K562 (cell line): Measurements from ENCODE around the gene DBH. TPM values are rescaled to one million over a fixed set of nuclear protein-coding genes. Genes with fewer than 3 reads are reported as not detected.
"Not testable (repeated sequence)": the region's sequence is repeated elsewhere in the genome, so short reads cannot be mapped to it uniquely, and the experiment has no call there.

Experiments used
- ATAC-seq: fragments of 200-7000 bp; cut with Tn5 transposase; 3 replicates; pipeline ENCODE4 v1.9.1; 2020; ENCODE audit warnings: moderate library complexity
- BruUV-seq: library from RNA; stranded (reverse); fragments of 400-500 nt; replicated peaks from 2 replicates; lab custom pipeline; 2021; lab: Mats Ljungman, UMichigan
- CTCF ChIA-PET: fragments of 300-600 bp; formaldehyde crosslinking; extraction: SDS; loops from one replicate; lab custom pipeline; 2021; ENCODE audit warnings: low intra/inter-chr PET ratio; lab: Yijun Ruan, JAX
- POLR2A ChIA-PET: fragments of 300-600, 350-650 bp; sonication (Branson Sonifier 250); formaldehyde crosslinking; extraction: SDS; loops from one replicate; lab custom pipeline; 2021; ENCODE audit warnings: antibody characterized with exemption, inconsistent platforms; lab: Yijun Ruan, JAX
- DNase-seq, 4 experiments: peaks; one replicate each; pipeline versions ENCODE4 v3.0.0 to v3.0.0-alpha.2; 2011 to 2018; ENCODE audit warnings: low spot score in 3 of 4, mixed read lengths in 3 of 4; ENCODE audit errors: extremely low read depth in 1 of 4
- FAIRE-seq: peaks from 2 replicates; lab custom pipeline; 2011; peaks lifted over from hg19 to GRCh38; lab: Jason Lieb, UNC
- H2AFZ ChIP-seq: 2 replicates; pipeline ENCODE4 v1.6.0; 2011; ENCODE audit warnings: low read depth, low read length, control low read depth, inconsistent platforms
- H3K27ac ChIP-seq: fragments of 200-600 bp; 3 replicates; pipeline ENCODE4 v1.8.0; 2011; ENCODE audit warnings: low read depth, mild to moderate bottlenecking, control low read depth, inconsistent platforms, low read length, moderate library complexity, mixed read lengths; ENCODE audit errors: extremely low read depth
- H3K27me3 ChIP-seq, 2 experiments: fragments of 300-600 bp in 1 of 2; 2 replicates in 1 of 2; 3 replicates in 1 of 2; pipeline versions ENCODE4 v1.6.0 to v1.8.0; 2011; ENCODE audit warnings: inconsistent platforms in 2 of 2, low read length in 2 of 2, mild to moderate bottlenecking in 1 of 2, mixed read lengths in 1 of 2, moderate library complexity in 1 of 2; ENCODE audit not compliant: control insufficient read depth in 2 of 2, insufficient read depth in 2 of 2
- H3K36me3 ChIP-seq: fragments of 300-600 bp; 3 replicates; pipeline ENCODE4 v1.8.0; 2011; ENCODE audit warnings: mild to moderate bottlenecking, low read length, inconsistent platforms; ENCODE audit not compliant: control insufficient read depth, insufficient read depth
- H3K4me1 ChIP-seq, 2 experiments: fragments of 200-600 bp in 1 of 2; replicated peaks in 1 of 2; 2 replicates in 1 of 2; 3 replicates in 1 of 2; pipeline versions ENCODE4 v1.5.1 to v1.8.0; 2011; ENCODE audit warnings: inconsistent platforms in 2 of 2, low read length in 2 of 2, mild to moderate bottlenecking in 1 of 2, mixed read lengths in 1 of 2, moderate library complexity in 1 of 2; ENCODE audit not compliant: control insufficient read depth in 2 of 2, insufficient read depth in 2 of 2
- H3K4me2 ChIP-seq: 2 replicates; pipeline ENCODE4 v1.6.1; 2011; ENCODE audit warnings: low read length, control low read depth, inconsistent platforms, mixed read lengths; ENCODE audit not compliant: insufficient read depth
- H3K4me3 ChIP-seq: fragments of 200-600 bp; sonication (generic), shearing (Covaris generic); 2 replicates; pipeline ENCODE4 v1.5.1; 2016; ENCODE audit warnings: control low read depth, inconsistent platforms
- H3K79me2 ChIP-seq: fragments of 200-600 bp; 3 replicates; pipeline ENCODE4 v1.8.0; 2011; ENCODE audit warnings: low read length, inconsistent platforms; ENCODE audit not compliant: control insufficient read depth, insufficient read depth
- H3K9ac ChIP-seq, 2 experiments: 2 replicates each; pipeline versions ENCODE4 v1.6.0 to v1.6.1; 2011; ENCODE audit warnings: low read depth in 2 of 2, low read length in 2 of 2, control low read depth in 1 of 2, inconsistent platforms in 1 of 2, mild to moderate bottlenecking in 1 of 2, mixed read lengths in 1 of 2; ENCODE audit not compliant: insufficient read depth in 1 of 2
- H3K9me1 ChIP-seq: one replicate; pipeline ENCODE4 v1.6.0; 2011; ENCODE audit warnings: inconsistent platforms, mild to moderate bottlenecking, low read length, moderate library complexity; ENCODE audit not compliant: control insufficient read depth, insufficient read depth
- H3K9me3 ChIP-seq: replicated peaks from 2 replicates; pipeline ENCODE4 v1.5.1; 2011; ENCODE audit warnings: low read depth, low read length, inconsistent platforms; ENCODE audit not compliant: control insufficient read depth, insufficient read depth
- H4K20me1 ChIP-seq: replicated peaks from 2 replicates; pipeline ENCODE4 v1.6.1; 2011; ENCODE audit warnings: low read length, inconsistent platforms, mixed read lengths; ENCODE audit not compliant: control insufficient read depth, insufficient read depth
- BCL6 ChIP-seq: fragments of 250-450 bp; sonication (Bioruptor Pico); IDR thresholded peaks from 2 replicates; pipeline ENCODE4 v1.4.0; 2020
- MCM2 ChIP-seq: fragments of 450-650 bp; IDR thresholded peaks from 2 replicates; pipeline ENCODE4 v1.6.1; 2017; ENCODE audit warnings: low read depth, mild to moderate bottlenecking
- RBM25 ChIP-seq: fragments of 200-400 bp; formaldehyde crosslinking; IDR thresholded peaks from 2 replicates; pipeline ENCODE4 v1.6.1; 2018; ENCODE audit warnings: low read length, low read depth, moderate library complexity; ENCODE audit not compliant: severe bottlenecking
- TAF15 ChIP-seq: fragments of 200-400 bp; formaldehyde crosslinking; IDR thresholded peaks from 2 replicates; pipeline ENCODE4 v1.6.1; 2017; ENCODE audit warnings: mild to moderate bottlenecking, low read depth, low read length, moderate library complexity
- ZNF408 ChIP-seq: fragments of 250-450 bp; sonication (Bioruptor Pico); IDR thresholded peaks from 2 replicates; pipeline ENCODE4 v1.4.0; 2020; ENCODE audit warnings: low read depth, mild to moderate bottlenecking, moderate library complexity
- ZNF609 ChIP-seq: sonication (generic); formaldehyde crosslinking; IDR thresholded peaks from 2 replicates; pipeline ENCODE4 v1.8.1; 2023; ENCODE audit warnings: missing genetic modification reagents, mild to moderate bottlenecking, borderline replicate concordance
- in situ Hi-C: fragments of 300-500 bp; cut with MboI; formaldehyde crosslinking; loops from 4 replicates; pipeline ENCODE4 v1.15.0; 2018; ENCODE audit warnings: inconsistent platforms, mixed read lengths
- intact Hi-C: fragments of 100-400 bp; cut with micrococcal nuclease; formaldehyde crosslinking; loops from 2 replicates; pipeline ENCODE4 v1.14.2; 2022
- polyA plus RNA-seq, 8 experiments: library from polyadenylated mRNA; depleted of rRNA in 4 of 8; stranded (reverse) in 5 of 8; unstranded in 3 of 8; fragments of >200 nt; fragmentation: Nextera tagmentation in 2 of 8; fragmentation: Illumina TruSeq in 1 of 8; extraction: Ambion mirVana in 2 of 8; extraction: Trizol in 1 of 8; gene quantifications; 2 replicates each; pipeline versions ENCODE4 v1.2.1 to v1.2.3, GENCODE V29; 2011 to 2014; ENCODE audit warnings: inconsistent platforms in 1 of 8, missing spikeins in 1 of 8
- total RNA-seq, 7 experiments: library from RNA; depleted of rRNA in 6 of 7; stranded (reverse); fragments of >200 nt in 6 of 7; fragmentation: Illumina TruSeq in 2 of 7; extraction: Trizol in 2 of 7; gene quantifications; 2 replicates each; pipeline versions ENCODE4 v1.2.1 to v1.2.3, GENCODE V29; 2011 to 2021; ENCODE audit warnings: low replicate concordance in 1 of 7
- TF ChIP-seq, protein P1 (sequence below): fragments of 250-450 bp; sonication (Bioruptor Pico); IDR thresholded peaks from 2 replicates; pipeline ENCODE4 v1.4.0; 2020; ENCODE audit warnings: mild to moderate bottlenecking, moderate library complexity
- TF ChIP-seq, protein P2 (sequence below): sonication (generic); formaldehyde crosslinking; IDR thresholded peaks from 2 replicates; pipeline ENCODE4 v1.8.0; 2022; ENCODE audit warnings: missing genetic modification reagents, mild to moderate bottlenecking, borderline replicate concordance

DBH gene
- total and polyA plus RNA-seq, 9 of the 15 experiments (the other 6 are each of a cell fraction or from before 2014, with no cell fraction given) = not detected

DNA sequence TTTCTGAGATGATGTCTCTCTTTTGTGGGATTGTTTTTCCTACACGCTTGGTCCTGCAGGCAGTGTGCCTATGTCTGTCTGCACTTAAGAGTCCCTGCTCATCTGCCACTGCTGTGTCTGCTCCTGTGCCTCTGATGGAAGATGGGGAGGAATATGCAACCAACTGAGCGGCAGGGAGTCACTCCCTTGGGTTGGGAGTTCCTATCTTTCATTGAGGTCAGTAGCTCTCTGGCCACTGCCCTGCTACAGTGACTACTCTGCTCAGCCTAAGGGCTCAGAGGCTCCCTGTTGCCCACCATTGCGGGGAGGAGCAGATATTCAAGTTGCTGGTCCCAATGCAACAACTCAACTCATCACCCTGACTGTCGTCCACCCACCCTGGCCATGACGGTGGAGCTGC, 13.6 kb upstream of the DBH start (continued):
- TF ChIP-seq ZNF609 (CRISPR knock-in tag) = no peak
- no peak for TF ChIP-seq ZNF408 (CRISPR knock-in tag)
- TF ChIP-seq BCL6 (CRISPR knock-in tag) = no peak
- TF ChIP-seq, protein P1, sequence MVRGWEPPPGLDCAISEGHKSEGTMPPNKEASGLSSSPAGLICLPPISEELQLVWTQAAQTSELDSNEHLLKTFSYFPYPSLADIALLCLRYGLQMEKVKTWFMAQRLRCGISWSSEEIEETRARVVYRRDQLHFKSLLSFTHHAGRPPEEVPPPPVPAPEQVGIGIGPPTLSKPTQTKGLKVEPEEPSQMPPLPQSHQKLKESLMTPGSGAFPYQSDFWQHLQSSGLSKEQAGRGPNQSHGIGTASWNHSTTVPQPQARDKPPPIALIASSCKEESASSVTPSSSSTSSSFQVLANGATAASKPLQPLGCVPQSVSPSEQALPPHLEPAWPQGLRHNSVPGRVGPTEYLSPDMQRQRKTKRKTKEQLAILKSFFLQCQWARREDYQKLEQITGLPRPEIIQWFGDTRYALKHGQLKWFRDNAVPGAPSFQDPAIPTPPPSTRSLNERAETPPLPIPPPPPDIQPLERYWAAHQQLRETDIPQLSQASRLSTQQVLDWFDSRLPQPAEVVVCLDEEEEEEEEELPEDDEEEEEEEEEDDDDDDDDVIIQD (CRISPR knock-in tag) = no peak
- no peak for TF ChIP-seq MCM2
- TF ChIP-seq RBM25 = no peak
- no peak for TF ChIP-seq TAF15
- TF ChIP-seq, protein P2, sequence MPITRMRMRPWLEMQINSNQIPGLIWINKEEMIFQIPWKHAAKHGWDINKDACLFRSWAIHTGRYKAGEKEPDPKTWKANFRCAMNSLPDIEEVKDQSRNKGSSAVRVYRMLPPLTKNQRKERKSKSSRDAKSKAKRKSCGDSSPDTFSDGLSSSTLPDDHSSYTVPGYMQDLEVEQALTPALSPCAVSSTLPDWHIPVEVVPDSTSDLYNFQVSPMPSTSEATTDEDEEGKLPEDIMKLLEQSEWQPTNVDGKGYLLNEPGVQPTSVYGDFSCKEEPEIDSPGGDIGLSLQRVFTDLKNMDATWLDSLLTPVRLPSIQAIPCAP (CRISPR knock-in tag) = no peak
- TF ChIP-seq, all 486 proteins: peak for 0

DNA sequence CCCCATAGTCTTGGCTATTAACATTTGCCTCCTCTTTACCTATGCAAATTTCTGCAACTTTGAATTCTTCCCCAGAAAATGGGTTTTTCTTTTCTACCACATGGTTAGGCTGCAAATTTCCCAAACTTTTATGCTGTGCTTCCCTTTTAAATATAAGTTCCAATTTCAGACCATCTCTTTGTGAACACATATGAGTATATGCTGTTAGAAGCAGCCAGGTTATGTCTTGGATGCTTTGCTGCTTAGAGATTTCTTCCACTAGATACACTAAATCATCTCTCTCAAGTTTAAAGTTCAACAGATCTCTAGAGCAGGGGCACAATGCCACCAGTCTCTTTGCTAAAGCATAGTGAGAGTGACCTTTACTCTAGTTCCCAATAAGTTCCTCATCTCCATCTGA, 10.2 kb upstream of the DBH start:
- DNase-seq, H4K20me1 ChIP-seq, H2AFZ ChIP-seq, H3K79me2 ChIP-seq, ATAC-seq, H3K9me1 ChIP-seq, POLR2A ChIA-PET, FAIRE-seq, in situ Hi-C loops, H3K4me3 ChIP-seq, BruUV-seq, CTCF ChIA-PET, H3K4me1 ChIP-seq, H3K36me3 ChIP-seq, intact Hi-C loops, H3K9ac ChIP-seq, H3K9me3 ChIP-seq, H3K27ac ChIP-seq, H3K4me2 ChIP-seq: not testable (repeated sequence)
- peaks cover under 1 to 27% of the 10 kb centered on the region in 2 experiments; a peak in 3 of 5 replicates for H3K27me3 ChIP-seq
